K562 (cell line): ENCODE measurements around the gene TSKS. TPM values are rescaled to one million over a fixed set of nuclear protein-coding genes. Genes with fewer than 3 reads are reported as not detected.

Experiments
- CHD4 ChIP-seq: fragments of 200-600 bp; sonication (generic); IDR thresholded peaks from 3 replicates; pipeline ENCODE4 v1.6.1; 2012; ENCODE audit warnings: low read depth, mild to moderate bottlenecking, mixed read lengths, low read length, inconsistent platforms; ENCODE audit not compliant: insufficient read depth, insufficient replicate concordance, poor library complexity, severe bottlenecking
- CREM ChIP-seq: IDR thresholded peaks from 2 replicates; pipeline ENCODE4 v1.6.1; 2014; ENCODE audit warnings: antibody characterized with exemption, low read depth
- CTBP1 ChIP-seq: fragments of 450-650 bp; IDR thresholded peaks from 2 replicates; pipeline ENCODE4 v1.6.1; 2016; ENCODE audit warnings: borderline replicate concordance
- CTCF ChIP-seq, 3 experiments: IDR thresholded peaks in 2 of 3; conservative IDR thresholded peaks in 1 of 3; 2 replicates each; pipeline ENCODE4 v1.5.1; 2011 to 2012; ENCODE audit warnings: low read length in 3 of 3, mild to moderate bottlenecking in 3 of 3, control low read depth in 2 of 3, improper control_type of control experiment in 1 of 3, inconsistent platforms in 1 of 3, low read depth in 1 of 3, mixed read lengths in 1 of 3, moderate library complexity in 1 of 3; ENCODE audit not compliant: insufficient read depth in 2 of 3
- EP300 ChIP-seq: IDR thresholded peaks from 2 replicates; pipeline ENCODE4 v1.6.1; 2012; ENCODE audit warnings: low read length, improper control_type of control experiment
- HNRNPLL ChIP-seq: fragments of 200-400 bp; formaldehyde crosslinking; IDR thresholded peaks from 2 replicates; pipeline ENCODE4 v1.6.1; 2017; ENCODE audit warnings: low read length, low read depth, mild to moderate bottlenecking; ENCODE audit not compliant: poor library complexity, severe bottlenecking
- KLF1 ChIP-seq: fragments of 450-650 bp; IDR thresholded peaks from 2 replicates; pipeline ENCODE4 v1.6.1; 2016; ENCODE audit warnings: missing genetic modification characterization, missing compliant biosample characterization
- KLF16 ChIP-seq: IDR thresholded peaks from 2 replicates; pipeline ENCODE4 v1.6.1; 2016; ENCODE audit warnings: antibody characterized with exemption
- L3MBTL2 ChIP-seq: fragments of 450-650 bp; IDR thresholded peaks from 2 replicates; pipeline ENCODE4 v1.6.1; 2016; ENCODE audit warnings: mild to moderate bottlenecking, moderate library complexity
- MTA2 ChIP-seq: fragments of 450-650 bp; IDR thresholded peaks from 2 replicates; pipeline ENCODE4 v1.6.1; 2016; ENCODE audit warnings: low read depth
- RCOR1 ChIP-seq, 2 experiments: IDR thresholded peaks; 2 replicates each; pipeline ENCODE4 v1.6.1; 2012; ENCODE audit warnings: low read depth in 2 of 2, low read length in 2 of 2, borderline replicate concordance in 1 of 2, improper control_type of control experiment in 1 of 2
- SP1 ChIP-seq: sonication (generic); formaldehyde crosslinking; IDR thresholded peaks from 2 replicates; pipeline ENCODE4 v1.8.1; 2022; ENCODE audit warnings: mild to moderate bottlenecking, missing genetic modification reagents
- TAF1 ChIP-seq: IDR thresholded peaks from 2 replicates; pipeline ENCODE4 v1.6.1; 2011; ENCODE audit warnings: mild to moderate bottlenecking, low read length, moderate library complexity; ENCODE audit not compliant: insufficient read depth, control insufficient read depth, severe bottlenecking; ENCODE audit errors: extremely low read depth
- TRIM24 ChIP-seq, 2 experiments: fragments of 450-650 bp; IDR thresholded peaks; 2 replicates each; pipeline ENCODE4 v1.6.1; 2016
- ZNF143 ChIP-seq: sonication (generic); formaldehyde crosslinking; IDR thresholded peaks from 2 replicates; pipeline ENCODE4 v1.9.0; 2022; ENCODE audit warnings: mild to moderate bottlenecking, missing genetic modification reagents
- ZNF316 ChIP-seq: fragments of 450-650 bp; IDR thresholded peaks from 2 replicates; pipeline ENCODE4 v1.6.1; 2016
- ZNF717 ChIP-seq: fragments of 250-450 bp; sonication (Bioruptor Pico); IDR thresholded peaks from 2 replicates; pipeline ENCODE4 v1.5.0; 2021
- ZNF79 ChIP-seq: fragments of 250-450 bp; sonication (Bioruptor Pico); IDR thresholded peaks from 2 replicates; pipeline ENCODE4 v1.4.0; 2020; ENCODE audit warnings: low read depth, mild to moderate bottlenecking, moderate library complexity
- ZSCAN32 ChIP-seq: fragments of 450-650 bp; formaldehyde crosslinking; IDR thresholded peaks from 2 replicates; pipeline ENCODE4 v1.4.0; 2020; ENCODE audit warnings: mild to moderate bottlenecking, moderate library complexity
- polyA plus RNA-seq, 8 experiments: library from polyadenylated mRNA; depleted of rRNA in 4 of 8; stranded (reverse) in 5 of 8; unstranded in 3 of 8; fragments of >200 nt; fragmentation: Nextera tagmentation in 2 of 8; fragmentation: Illumina TruSeq in 1 of 8; extraction: Ambion mirVana in 2 of 8; extraction: Trizol in 1 of 8; gene quantifications; 2 replicates each; pipeline versions ENCODE4 v1.2.1 to v1.2.3, GENCODE V29; 2011 to 2014; ENCODE audit warnings: inconsistent platforms in 1 of 8, missing spikeins in 1 of 8
- total RNA-seq, 7 experiments: library from RNA; depleted of rRNA in 6 of 7; stranded (reverse); fragments of >200 nt in 6 of 7; fragmentation: Illumina TruSeq in 2 of 7; extraction: Trizol in 2 of 7; gene quantifications; 2 replicates each; pipeline versions ENCODE4 v1.2.1 to v1.2.3, GENCODE V29; 2011 to 2021; ENCODE audit warnings: low replicate concordance in 1 of 7
- TF ChIP-seq, protein P1 (sequence below): fragments of 450-650 bp; IDR thresholded peaks from 2 replicates; pipeline ENCODE4 v1.6.1; 2017; ENCODE audit warnings: antibody characterized with exemption, mild to moderate bottlenecking
- TF ChIP-seq, protein P2 (sequence below): fragments of 450-650 bp; IDR thresholded peaks from 2 replicates; pipeline ENCODE4 v1.6.1; 2017; ENCODE audit warnings: antibody characterized with exemption

The TSKS gene
- total and polyA plus RNA-seq, 9 of the 15 experiments (the other 6 are each of a cell fraction or from before 2014, with no cell fraction given): 0.14 to 4.5 (median 0.80) TPM

GRCh38 chr19:49775742-49776370 lies 12.8 kb upstream of the TSKS start (continued):
- no peak for TF ChIP-seq CHD4
- TF ChIP-seq RCOR1 (IDR thresholded peaks at IDR 0.05; ENCODE audit: borderline replicate concordance in 1 of 2, low read depth in 2 of 2, low read length in 2 of 2): peak in 1 of 2 experiments; percentile 54; a peak in 2 of 4 replicates
- peak; percentile 97 for TF ChIP-seq CTBP1
- no peak for TF ChIP-seq ZNF79
- TF ChIP-seq, protein P1, sequence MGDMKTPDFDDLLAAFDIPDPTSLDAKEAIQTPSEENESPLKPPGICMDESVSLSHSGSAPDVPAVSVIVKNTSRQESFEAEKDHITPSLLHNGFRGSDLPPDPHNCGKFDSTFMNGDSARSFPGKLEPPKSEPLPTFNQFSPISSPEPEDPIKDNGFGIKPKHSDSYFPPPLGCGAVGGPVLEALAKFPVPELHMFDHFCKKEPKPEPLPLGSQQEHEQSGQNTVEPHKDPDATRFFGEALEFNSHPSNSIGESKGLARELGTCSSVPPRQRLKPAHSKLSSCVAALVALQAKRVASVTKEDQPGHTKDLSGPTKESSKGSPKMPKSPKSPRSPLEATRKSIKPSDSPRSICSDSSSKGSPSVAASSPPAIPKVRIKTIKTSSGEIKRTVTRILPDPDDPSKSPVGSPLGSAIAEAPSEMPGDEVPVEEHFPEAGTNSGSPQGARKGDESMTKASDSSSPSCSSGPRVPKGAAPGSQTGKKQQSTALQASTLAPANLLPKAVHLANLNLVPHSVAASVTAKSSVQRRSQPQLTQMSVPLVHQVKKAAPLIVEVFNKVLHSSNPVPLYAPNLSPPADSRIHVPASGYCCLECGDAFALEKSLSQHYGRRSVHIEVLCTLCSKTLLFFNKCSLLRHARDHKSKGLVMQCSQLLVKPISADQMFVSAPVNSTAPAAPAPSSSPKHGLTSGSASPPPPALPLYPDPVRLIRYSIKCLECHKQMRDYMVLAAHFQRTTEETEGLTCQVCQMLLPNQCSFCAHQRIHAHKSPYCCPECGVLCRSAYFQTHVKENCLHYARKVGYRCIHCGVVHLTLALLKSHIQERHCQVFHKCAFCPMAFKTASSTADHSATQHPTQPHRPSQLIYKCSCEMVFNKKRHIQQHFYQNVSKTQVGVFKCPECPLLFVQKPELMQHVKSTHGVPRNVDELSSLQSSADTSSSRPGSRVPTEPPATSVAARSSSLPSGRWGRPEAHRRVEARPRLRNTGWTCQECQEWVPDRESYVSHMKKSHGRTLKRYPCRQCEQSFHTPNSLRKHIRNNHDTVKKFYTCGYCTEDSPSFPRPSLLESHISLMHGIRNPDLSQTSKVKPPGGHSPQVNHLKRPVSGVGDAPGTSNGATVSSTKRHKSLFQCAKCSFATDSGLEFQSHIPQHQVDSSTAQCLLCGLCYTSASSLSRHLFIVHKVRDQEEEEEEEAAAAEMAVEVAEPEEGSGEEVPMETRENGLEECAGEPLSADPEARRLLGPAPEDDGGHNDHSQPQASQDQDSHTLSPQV: peak; percentile 56
- TF ChIP-seq, protein P2, sequence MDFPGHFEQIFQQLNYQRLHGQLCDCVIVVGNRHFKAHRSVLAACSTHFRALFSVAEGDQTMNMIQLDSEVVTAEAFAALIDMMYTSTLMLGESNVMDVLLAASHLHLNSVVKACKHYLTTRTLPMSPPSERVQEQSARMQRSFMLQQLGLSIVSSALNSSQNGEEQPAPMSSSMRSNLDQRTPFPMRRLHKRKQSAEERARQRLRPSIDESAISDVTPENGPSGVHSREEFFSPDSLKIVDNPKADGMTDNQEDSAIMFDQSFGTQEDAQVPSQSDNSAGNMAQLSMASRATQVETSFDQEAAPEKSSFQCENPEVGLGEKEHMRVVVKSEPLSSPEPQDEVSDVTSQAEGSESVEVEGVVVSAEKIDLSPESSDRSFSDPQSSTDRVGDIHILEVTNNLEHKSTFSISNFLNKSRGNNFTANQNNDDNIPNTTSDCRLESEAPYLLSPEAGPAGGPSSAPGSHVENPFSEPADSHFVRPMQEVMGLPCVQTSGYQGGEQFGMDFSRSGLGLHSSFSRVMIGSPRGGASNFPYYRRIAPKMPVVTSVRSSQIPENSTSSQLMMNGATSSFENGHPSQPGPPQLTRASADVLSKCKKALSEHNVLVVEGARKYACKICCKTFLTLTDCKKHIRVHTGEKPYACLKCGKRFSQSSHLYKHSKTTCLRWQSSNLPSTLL: no peak
- no peak for TF ChIP-seq HNRNPLL
- TF ChIP-seq L3MBTL2: peak; percentile 83
- TF ChIP-seq ZSCAN32: no peak
- TF ChIP-seq MTA2: peak; percentile 74
- TF ChIP-seq CREM: peak; percentile 57; the same call in 1 of the 2 replicates
- no peak for TF ChIP-seq CTCF (IDR thresholded peaks at IDR 0.05 in 2 of 3, conservative IDR thresholded peaks at IDR 0.05 in 1 of 3; ENCODE audit: insufficient read depth in 2 of 3, low read depth in 1 of 3, low read length in 3 of 3)
- TF ChIP-seq TRIM24 (IDR thresholded peaks at IDR 0.05): peak; percentile 6 to 33; a peak in 3 of 4 replicates
- peak; percentile 37; the same call in 1 of the 2 replicates for TF ChIP-seq ZNF316
- TF ChIP-seq KLF16: peak; percentile 47; the same call in 1 of the 2 replicates
- TF ChIP-seq EP300: peak; percentile 75
- TF ChIP-seq ZNF717 (CRISPR knock-in tag): no peak
- TF ChIP-seq SP1 (CRISPR knock-in tag): 0 out of 2 replicates have a peak, but pooled peaks have one; percentile 27
- peak; percentile 32; the same call in 1 of the 2 replicates for TF ChIP-seq ZNF143
- no peak for TF ChIP-seq KLF1 (tag)
- peak; percentile 35 for TF ChIP-seq TAF1
